ENCODE data around the gene MT1E. TPM values are rescaled to one million over a fixed set of nuclear protein-coding genes. Genes with fewer than 3 reads are reported as not detected.

Gene MT1E
- total RNA-seq, 1 donor: 105 TPM

- Histone ChIP-seq H3K27me3 (ENCODE audit: insufficient read depth, low read length) (peaks cover 54% of the 10 kb centered on the region), H3K79me2 (ENCODE audit: insufficient read depth, low read length) (no peaks in the 10 kb centered on the region), H3K4me2 (ENCODE audit: insufficient read depth, low read length) (no peak overlapping the region), H3K36me3 (ENCODE audit: insufficient read depth, low read length) (no peaks in the 10 kb centered on the region), H3K27ac (ENCODE audit: low read depth, low read length) (no peak overlapping the region), H3K9me3 (ENCODE audit: low read depth, low read length) (no peaks in the 10 kb centered on the region), H3K4me3 (ENCODE audit: insufficient read depth, low read length) (no peak overlapping the region), H3K4me1 (ENCODE audit: insufficient read depth, low read length) (no peaks in the 10 kb centered on the region), H2AFZ (ENCODE audit: low read length) (no peak overlapping the region), H4K20me1 (ENCODE audit: insufficient read depth, low read length) (no peaks in the 10 kb centered on the region)
- TF ChIP-seq CTCF (IDR thresholded peaks at IDR 0.05; ENCODE audit: extremely low read depth, low read depth, low read length): no peak
- DNase-seq (ENCODE audit: insufficient read length, low spot score, missing footprints): no peak
Measured at GRCh38 chr16:56649820-56650219, 24.2 kb downstream of the MT1E start.

- no peak within 1 kb of the TSS for H3K4me3 ChIP-seq (ENCODE audit: insufficient read depth, low read length)
- no peak within 1 kb of the TSS for H3K4me2 ChIP-seq (ENCODE audit: insufficient read depth, low read length)
- H3K9me3 ChIP-seq (ENCODE audit: low read depth, low read length): no peaks in the 10 kb centered on the region
- no peak within 1 kb of the TSS for H2AFZ ChIP-seq (ENCODE audit: low read length)
- no peaks in the 10 kb centered on the region for H4K20me1 ChIP-seq (ENCODE audit: insufficient read depth, low read length)
- no peak for DNase-seq (ENCODE audit: insufficient read length, low spot score, missing footprints)
- peaks cover 44% of the 10 kb centered on the region for H3K27me3 ChIP-seq (ENCODE audit: insufficient read depth, low read length)
- H3K36me3 ChIP-seq (ENCODE audit: insufficient read depth, low read length): no peaks in the 10 kb centered on the region
- no peak for TF ChIP-seq CTCF (IDR thresholded peaks at IDR 0.05; ENCODE audit: extremely low read depth, low read depth, low read length)
- no peaks in the 10 kb centered on the region for H3K4me1 ChIP-seq (ENCODE audit: insufficient read depth, low read length)
- no peak within 1 kb of the TSS for H3K27ac ChIP-seq (ENCODE audit: low read depth, low read length)
- H3K79me2 ChIP-seq (ENCODE audit: insufficient read depth, low read length): no peaks in the 10 kb centered on the region
Measured at GRCh38 chr16:56651586-56651985, 26.0 kb downstream of the MT1E start, which contains the start of gene MT1B. TSS of gene MT1B (plus strand) at chr16:56651886. CDS start at chr16:56651954, 68 bp downstream.

- Histone ChIP-seq H2AFZ (ENCODE audit: low read length) (no peak overlapping the region), H3K27me3 (ENCODE audit: insufficient read depth, low read length) (peaks cover 35% of the 10 kb centered on the region), H3K36me3 (ENCODE audit: insufficient read depth, low read length) (no peaks in the 10 kb centered on the region), H3K79me2 (ENCODE audit: insufficient read depth, low read length) (no peaks in the 10 kb centered on the region), H3K4me2 (ENCODE audit: insufficient read depth, low read length) (no peak overlapping the region), H3K27ac (ENCODE audit: low read depth, low read length) (no peak overlapping the region), H3K9me3 (ENCODE audit: low read depth, low read length) (no peaks in the 10 kb centered on the region), H3K4me1 (ENCODE audit: insufficient read depth, low read length) (peaks cover under 1% of the 10 kb centered on the region), H4K20me1 (ENCODE audit: insufficient read depth, low read length) (no peaks in the 10 kb centered on the region), H3K4me3 (ENCODE audit: insufficient read depth, low read length) (no peak overlapping the region)
- TF ChIP-seq CTCF (IDR thresholded peaks at IDR 0.05; ENCODE audit: extremely low read depth, low read depth, low read length): no peak
- DNase-seq (ENCODE audit: insufficient read length, low spot score, missing footprints): no peak
Measured at GRCh38 chr16:56652600-56652999, 27.0 kb downstream of the MT1E start.

GRCh38 chr16:56653218-56653617 lies 27.6 kb downstream of the MT1E start:
- Histone ChIP-seq H3K9me3 (ENCODE audit: low read depth, low read length) (no peaks in the 10 kb centered on the region), H3K4me1 (ENCODE audit: insufficient read depth, low read length) (peaks cover 7% of the 10 kb centered on the region), H3K27ac (ENCODE audit: low read depth, low read length) (no peak overlapping the region), H3K79me2 (ENCODE audit: insufficient read depth, low read length) (no peaks in the 10 kb centered on the region), H3K4me2 (ENCODE audit: insufficient read depth, low read length) (no peak overlapping the region), H3K4me3 (ENCODE audit: insufficient read depth, low read length) (no peak overlapping the region), H3K36me3 (ENCODE audit: insufficient read depth, low read length) (no peaks in the 10 kb centered on the region), H3K27me3 (ENCODE audit: insufficient read depth, low read length) (peaks cover 35% of the 10 kb centered on the region), H4K20me1 (ENCODE audit: insufficient read depth, low read length) (no peaks in the 10 kb centered on the region), H2AFZ (ENCODE audit: low read length) (no peak overlapping the region)
- no peak for TF ChIP-seq CTCF (IDR thresholded peaks at IDR 0.05; ENCODE audit: extremely low read depth, low read depth, low read length)
- no peak for DNase-seq (ENCODE audit: insufficient read length, low spot score, missing footprints)

Data from osteoblast (primary cell).